CD4-positive, alpha-beta T cell treated with Interleukin-6 at 100 ng/mL for 8 hours (primary cell): ENCODE data around the gene MPDU1.
"Not testable (repeated sequence)": the region's sequence is repeated elsewhere in the genome, so short reads cannot be mapped to it uniquely, and the experiment has no call there.

ENCODE experiments used
- DNase-seq: peaks from one replicate; pipeline ENCODE4 v3.0.0-alpha.2; 2020; ENCODE audit warnings: mixed read lengths, low spot score

The MPDU1 gene

DNA sequence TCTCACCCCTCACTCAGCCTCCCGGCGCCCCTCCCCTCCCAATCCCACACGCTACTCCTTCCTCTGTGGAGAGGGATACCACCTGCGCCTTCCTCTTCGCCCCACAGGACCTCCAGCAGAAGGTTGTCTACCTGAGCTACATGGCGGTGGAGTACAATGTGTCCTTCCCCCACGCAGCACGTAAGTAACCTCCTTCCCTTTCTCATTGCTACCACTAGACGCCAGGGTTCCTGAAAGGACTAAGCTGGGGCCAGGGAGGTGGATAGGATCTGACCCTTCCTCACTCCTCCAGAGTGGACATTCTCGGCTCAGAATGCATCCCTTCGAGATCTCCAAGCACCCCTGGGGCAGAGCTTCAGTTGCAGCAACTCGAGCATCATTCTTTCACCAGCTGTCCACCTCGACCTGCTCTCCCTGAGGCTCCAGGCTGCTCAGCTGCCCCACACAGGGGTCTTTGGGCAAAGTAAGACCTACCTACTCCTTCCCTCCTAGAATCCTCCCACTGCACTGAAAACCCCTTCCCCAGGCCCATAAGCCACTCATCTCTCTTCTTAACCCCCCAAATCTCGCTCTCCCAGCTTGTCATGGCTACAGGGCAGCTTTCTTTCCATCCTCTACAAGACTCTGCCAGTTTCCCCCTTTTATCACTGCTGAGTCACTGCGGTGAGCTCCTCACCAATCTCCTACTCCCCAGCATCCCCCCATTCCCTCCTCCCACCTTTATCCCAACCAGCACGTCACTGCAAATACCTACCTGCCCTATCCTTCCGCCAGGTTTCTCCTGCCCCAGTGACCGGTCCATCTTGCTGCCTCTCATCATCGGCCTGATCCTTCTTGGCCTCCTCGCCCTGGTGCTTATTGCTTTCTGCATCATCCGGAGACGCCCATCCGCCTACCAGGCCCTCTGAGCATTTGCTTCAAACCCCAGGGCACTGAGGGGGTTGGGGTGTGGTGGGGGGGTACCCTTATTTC, 2.8 kb upstream of the MPDU1 start:
- DNase-seq, result no peak

DNA sequence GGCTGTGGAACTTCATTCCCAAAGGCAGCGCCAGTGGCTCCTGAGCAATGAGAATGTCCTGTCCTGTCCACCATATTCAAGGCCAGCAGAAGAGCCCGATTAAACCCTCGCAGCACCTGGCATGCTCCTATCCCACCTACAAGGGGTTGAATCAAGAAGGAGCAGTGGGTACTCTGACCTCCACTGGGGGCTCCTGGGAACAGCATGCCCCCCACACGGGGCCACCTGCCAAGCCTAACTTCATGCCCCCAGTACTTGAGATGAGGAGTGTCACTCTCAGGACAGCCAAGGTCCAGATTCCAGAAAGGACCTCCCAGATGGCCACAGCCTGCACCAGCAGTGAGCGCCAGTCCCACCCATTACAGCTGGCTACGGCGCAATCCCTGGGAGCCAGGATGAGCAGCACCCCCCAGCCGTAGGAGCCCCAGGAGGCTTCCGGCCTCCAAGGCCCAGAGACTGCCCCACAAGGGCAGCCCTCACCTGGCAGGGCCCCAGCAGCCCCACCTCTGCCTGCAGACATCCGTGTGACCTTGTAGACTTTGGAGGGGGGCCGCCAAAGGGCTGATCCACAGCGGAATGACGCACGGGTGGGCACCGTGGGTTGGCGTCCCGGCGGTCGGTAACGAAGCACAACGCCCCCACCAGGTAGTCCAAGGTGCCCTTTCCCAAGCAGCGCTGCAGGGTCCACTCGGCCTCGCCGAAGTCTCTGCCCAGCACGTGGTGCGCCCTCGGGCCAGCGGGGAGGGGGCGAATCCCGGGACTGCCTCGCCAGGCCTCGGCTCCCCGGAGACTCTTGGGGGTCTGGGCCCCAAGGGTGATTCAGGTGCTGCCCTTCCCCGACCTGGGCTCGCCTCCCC, 1.0 kb upstream of the MPDU1 start:
- DNase-seq, result no peak

DNA sequence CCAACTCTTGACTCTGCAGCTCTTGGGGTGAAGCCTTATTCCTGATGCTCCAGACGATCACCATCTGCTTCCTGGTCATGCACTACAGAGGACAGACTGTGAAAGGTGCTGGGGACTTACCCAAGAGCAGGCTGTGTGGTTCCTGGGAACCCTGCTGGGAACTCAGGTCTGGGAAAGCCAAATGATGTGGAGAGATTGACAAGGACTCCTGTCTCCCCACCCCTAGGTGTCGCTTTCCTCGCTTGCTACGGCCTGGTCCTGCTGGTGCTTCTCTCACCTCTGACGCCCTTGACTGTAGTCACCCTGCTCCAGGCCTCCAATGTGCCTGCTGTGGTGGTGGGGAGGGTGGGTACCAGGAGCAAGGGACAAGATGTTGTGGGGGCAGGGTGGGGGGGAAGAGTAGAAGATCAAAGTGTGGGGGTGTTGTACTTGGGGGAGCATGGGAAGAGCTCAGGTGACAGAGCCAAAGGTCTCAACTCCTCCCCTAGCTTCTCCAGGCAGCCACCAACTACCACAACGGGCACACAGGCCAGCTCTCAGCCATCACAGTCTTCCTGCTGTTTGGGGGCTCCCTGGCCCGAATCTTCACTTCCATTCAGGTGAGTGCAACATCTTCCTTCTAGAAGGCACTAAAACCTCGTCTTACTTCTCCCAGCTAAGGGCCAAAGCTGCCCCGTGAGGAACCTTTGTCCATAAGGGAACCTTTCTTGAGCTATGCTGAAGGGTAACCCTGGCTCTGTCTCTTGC, 3.2 kb downstream of the MPDU1 start:
- DNase-seq, result no peak

DNA sequence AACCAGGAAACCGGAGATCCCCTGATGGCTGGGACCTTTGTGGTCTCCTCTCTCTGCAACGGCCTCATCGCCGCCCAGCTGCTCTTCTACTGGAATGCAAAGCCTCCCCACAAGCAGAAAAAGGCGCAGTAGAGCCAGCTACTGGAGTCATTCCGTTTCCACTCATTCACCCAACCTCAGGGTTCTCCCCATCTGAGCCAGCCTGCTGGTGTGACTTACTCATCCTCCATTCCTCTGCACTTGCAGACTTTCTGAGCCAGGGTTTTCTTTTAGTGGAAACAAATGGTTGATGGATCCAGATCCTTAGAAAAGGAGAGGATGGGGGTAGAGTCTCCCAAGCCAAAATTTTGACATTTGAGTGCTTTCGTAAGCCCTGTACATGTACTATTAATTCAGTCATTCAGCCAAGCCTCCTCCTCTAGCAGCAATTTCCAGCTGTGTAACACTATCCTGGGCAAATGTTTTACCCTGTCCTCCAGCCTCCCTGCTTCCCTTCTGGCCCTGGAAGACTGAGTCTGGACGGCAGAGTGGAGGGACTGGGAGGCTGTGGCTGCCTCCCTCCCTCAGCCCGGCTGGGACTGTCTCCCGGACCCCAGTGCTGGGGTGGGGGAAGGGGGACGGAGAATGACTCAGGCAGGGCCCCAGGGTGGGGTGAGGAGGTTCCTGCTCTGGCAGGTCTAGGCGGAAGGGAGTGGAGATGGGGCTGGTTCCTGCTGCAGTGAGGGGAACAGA, 3.9 kb downstream of the MPDU1 start:
- no peak for DNase-seq

DNA sequence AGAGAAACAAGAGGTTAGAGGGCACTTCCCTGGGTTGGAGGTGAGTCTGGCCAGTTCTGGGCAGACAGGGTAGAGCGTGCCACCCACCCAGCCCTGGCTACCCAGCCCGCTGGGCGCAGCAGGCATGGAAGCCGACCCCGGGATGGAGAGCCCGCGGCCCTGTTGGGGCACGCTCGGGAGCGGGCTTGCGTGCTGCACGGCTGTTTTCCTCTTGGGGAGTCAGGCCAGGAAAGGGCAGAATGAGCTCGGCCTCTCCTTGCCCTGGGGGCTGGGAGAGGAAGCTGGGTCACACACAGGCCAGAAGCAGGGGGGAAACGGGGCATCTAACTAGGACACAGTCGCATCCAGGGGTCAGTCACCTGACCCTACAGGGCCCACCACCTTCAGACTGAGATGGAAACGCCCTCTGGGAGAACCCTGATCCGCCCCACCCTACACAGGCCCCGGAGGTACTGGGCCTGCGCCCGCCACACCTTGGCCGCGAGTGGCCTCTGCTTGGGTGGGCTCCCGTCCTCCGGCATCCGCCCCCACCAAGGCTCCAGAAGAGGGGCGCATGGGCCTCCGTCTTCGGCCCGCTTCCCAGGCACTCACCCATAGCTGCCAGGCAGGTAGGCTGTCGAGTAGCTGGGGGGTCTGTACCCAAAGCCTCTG, 5.0 kb downstream of the MPDU1 start:
- no peak for DNase-seq

DNA sequence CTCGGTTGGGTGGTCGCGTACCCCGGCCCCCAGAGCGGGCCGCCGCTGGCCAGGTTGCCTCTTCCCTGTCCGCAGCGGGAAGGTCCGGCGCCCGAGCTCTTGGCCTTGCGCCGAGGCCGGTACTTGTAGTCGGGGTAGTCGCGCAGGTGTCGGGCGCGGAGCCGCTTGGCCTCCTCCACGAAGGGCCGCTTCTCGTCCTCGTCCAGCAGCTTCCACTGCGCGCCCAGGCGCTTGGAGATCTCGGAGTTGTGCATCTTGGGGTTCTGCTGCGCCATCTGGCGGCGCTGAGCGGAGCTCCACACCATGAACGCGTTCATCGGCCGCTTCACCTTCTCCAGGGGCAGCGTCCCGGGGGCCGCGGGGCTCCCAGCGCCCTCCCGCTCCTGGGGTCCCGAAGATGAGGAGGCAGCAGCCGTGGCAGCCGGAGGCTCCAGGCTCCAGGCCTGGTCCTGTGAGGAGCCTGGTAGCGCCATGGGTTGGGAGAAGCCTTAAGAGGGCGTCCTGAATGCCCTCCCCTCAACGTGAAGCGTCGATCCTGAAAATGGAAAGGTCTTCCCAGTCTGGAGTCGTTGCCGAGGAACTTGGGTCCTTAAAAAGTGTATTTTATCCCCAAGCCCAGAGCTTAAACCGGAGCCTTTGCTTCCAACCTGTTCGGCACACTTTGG, 5.7 kb downstream of the MPDU1 start:
- peak; percentile 63 for DNase-seq

DNA sequence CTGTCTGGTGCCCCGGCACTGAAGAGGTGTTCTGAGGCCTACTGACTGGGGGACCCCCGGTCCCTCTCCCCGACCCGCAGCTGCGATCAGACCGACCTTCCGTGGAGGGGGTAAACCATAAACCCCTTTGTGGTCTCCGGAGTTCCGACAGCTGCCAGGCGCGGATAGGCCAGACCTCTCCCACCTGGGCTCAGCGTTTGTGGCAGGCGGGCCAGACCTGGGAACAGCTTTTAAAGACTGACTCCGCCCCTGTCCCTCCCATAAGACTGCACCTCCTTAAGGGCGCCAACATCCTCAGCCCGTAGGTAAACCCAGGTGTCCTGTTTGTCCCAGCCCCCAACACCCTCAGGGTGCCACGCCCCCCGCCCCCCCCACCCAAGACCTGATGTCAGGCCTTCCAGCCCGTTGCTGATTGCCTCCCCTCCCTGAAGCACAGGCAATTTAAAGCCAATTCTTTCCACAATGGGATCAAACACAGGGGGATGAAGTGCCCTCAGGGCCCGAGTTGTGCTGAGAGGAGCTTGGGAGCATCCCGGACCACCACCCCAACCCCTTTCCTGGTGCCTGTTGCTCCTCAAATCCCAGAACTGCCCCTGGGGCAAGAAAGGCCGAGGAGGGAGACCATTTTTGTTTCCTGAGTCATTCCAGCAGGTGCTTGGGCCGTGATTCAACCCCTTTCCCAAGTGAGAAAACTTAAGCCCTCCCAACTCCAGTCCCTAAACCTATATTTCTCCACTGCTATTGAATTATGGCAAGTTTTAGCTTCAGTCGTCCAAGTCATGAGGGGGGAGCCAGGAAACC, 6.4 kb downstream of the MPDU1 start, which contains the start of gene SOX15:
Gene SOX15, minus strand, starts transcription at position 204 of the 801 bp plus-strand sequence. CDS start 418 bp downstream, outside the sequence.
- DNase-seq, result no peak

DNA sequence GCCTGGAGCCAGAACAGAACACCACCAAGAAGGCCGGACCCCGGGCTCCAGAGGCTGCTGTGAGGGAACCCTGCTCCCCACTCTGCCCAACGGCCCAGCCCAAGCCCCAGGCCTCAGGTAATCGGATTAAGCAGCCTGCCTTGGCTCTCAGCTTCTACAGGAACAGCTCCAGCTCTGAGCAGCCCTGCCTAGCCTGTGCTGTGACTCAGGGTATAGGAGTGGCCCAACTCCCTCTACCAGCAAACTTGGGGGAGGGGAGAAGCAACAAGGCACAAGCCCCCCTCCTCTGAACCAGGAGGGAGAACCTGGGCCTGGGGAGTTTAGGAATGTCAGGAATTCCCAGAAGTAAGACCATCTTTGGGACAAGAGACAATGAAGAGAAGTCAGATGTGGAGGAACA, 7.1 kb downstream of the MPDU1 start:
- no peak for DNase-seq

DNA sequence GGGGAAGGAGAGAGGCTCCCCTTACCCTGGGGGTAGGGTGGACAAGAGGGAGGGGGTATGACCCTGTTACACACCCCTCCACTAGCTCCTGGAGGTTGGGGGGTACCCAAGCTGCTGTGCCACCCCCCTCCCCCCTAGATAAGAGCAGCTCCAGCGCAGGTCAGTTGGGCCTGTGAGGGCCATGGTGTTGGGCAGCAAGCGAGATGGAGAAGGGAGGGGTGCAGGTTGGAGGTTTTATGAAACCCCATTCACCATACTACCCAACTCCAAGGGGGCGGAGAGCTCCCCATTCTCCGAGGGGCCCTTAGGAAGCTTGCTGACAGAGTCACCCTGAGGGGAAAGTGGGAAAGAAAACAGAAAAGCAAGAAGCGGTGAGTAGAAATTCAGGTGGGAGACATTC, 7.9 kb downstream of the MPDU1 start:
- DNase-seq, result no peak

DNA sequence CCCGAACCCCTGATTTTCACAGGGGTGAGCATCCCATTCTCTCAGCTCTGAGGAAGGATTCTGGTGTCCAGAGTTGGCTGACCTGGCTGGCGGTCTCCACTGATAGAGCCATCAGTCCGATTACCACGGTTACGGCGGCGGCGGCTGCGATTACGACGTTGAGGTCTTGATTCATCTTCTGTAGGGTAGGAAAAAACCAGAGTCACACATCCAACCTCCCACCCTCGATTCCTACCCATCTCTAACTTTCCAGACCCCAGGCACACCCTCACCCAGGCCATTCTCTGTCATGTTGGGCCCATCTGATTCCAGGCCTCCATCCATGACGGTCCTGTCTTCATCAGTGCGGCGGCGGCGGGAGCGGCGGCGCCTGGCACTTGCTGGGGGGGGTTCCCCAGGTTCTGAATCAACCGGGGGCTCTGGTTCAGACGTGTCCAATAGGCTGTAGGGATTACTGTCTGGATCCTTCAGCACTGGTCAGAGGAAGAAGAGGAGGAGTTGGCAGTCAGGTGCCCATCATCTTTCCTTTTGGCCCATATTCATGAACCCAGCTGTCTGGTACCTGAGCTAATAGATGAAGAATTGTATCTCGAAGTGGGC, 8.9 kb downstream of the MPDU1 start:
- no peak for DNase-seq

DNA sequence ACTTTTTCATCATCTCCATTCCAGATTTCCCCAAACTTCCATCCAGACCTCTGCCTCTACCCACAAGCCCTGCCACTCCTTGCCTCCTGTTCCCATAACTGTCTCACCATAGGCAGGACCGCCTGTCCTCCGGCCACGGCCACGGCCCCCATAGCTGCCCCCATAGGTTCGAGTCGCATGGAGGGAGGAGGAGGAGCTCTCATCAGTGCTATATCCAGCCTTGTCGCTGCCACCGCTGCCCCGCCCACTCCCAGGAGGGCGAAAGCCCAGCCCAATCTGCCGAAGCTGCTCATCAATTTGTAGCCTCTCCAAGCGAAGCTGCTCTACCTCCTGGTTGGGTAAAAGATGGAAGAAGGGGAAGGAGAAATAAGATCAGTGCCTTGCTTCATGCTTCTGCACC, 9.6 kb downstream of the MPDU1 start:
- DNase-seq, result no peak

DNA sequence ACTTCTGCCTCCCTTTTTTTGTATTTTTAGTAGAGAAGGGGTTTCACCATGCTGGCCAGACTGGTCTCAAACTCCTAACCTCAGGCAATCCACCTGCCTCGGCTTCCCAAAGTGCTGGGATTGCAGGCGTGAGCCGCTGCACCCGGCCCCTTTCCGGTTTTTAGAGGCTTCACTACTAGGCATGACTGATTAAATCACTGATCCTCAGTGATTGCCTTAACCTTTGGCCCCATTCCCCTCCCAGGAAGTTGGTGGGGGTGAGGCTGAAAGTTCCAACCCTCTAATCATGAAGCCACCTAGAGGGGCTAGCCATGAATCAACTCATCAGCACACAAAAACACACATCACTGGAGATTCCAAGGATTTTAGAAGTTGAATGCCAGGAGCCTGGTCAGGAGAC, 13.9 kb downstream of the MPDU1 start:
- not testable (repeated sequence) for DNase-seq

DNA sequence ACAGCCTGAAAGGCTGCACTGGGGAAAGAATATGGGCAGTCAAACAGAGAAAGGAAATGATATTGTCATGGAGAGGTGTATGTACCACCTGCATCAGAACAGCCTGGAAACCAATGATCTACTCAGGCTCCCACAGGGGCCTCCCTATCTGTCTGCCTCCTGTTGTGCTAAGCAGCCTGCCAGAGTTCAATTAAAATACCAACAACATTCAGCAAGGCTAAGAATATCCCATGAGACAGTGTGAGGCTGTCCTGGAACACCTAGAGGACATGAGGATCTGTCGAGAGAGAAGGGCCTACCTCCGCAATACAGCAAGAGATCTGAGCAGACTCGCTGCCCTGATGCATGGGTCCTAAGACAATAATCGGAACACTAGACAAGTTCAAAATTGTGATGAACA, 22.6 kb downstream of the MPDU1 start:
- no peak for DNase-seq

DNA sequence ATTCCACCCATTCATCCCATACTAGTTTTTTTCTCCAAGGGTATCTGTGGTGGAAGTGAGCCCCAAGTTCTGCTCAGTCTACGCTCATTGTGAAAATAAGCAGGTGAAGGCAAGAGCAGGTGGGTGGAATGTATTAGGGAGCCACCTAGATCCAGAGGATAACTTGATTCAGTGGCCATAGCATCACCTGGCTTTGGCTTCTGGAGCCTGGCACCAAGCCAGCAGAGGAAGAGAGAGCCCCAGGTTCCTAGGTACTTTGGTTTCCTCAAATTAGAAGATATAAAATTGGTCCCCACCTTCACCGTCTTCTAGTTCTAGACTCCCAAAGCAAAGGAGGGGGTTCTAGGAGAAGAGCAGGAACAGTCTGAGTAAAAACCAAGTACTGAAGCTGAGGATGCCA, 27.0 kb downstream of the MPDU1 start:
- no peak for DNase-seq

DNA sequence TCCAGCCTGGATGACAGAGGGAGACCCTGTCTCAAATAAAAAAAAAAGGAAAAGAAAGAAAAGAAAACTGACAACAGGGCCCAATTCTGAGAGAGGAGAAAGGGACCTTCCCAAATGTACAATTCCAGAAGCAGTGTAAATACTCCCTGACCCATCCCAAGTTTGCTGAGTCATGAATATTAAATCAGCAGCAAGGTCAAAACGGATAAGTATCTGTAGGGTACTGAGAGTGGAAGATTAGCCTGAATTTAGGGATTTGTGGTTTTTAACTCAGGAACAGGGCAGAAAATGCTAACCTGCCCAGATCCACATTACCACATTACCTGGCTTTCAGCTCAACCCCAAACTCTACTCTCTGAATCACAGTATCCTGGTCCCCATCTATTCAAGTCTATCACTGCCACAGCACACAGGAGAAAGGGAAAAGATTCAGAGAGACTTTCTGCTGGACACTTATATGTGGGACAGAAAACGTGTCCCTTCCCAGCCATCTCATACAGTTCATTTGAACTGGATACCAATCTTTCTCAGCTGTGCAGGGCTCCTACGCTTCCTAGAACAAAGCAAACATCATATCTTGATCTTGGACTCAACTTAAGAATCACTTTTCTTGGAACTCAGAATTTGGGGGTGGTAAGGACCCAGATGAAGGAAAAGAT, 28.1 kb downstream of the MPDU1 start:
- no peak for DNase-seq

DNA sequence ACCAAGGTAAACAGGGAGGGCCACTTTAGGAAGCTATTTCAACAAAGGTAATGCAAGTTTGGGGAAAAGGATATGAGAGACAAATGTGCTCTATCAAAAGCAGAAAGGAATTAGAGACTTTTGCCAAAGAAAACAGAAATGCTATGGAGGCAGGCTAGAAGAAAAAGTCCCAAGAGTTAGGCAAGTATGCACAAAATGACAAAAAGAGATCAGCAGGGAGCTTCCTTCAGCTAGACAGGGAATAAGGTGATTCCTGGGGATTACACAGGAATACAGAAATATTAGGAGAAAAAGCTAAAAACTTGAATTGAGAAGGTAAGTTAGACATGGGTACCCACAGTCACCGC, 28.6 kb downstream of the MPDU1 start:
- no peak for DNase-seq

DNA sequence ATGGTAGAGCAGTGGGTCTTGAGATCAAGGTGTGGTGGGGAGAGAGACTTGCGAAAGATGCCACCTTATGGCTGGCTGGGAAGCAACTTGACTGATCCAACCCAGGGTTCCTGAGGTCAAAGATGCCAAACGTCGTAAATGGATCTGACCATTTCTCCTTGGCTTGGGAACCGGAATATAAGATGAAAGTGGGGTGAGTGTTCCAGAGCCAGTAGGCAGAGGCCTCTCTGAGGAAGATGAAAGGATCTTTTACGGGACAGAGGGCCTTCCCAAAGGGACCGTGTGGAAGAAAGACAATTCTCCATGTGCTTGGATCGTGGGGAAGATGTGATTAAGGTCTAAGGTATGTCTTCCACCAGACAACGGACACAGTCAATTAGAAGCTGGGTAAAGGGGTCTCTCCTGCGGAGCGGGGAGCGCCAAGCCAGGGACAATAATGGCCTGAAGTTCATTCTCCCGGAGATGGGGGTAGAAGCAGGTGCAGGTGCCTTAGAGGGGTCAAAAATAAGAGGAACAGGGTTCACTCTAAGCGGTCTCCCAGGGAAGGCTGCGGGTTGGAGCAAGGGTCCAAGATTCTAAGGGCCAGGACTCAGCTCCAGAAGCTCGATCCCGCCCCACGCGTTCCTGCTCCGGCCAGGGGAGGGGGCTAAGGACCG, 30.2 kb downstream of the MPDU1 start:
- no peak for DNase-seq
